HG02970 (cell line): Measurements from ENCODE around the gene EYS.

Experiments
- ATAC-seq: cut with Tn5 transposase; IDR thresholded peaks from one replicate; pipeline ENCODE4 v1.9.1; 2021; ENCODE audit warnings: mild to moderate bottlenecking, moderate library complexity, moderate number of reproducible peaks; ENCODE audit not compliant: unreplicated experiment, low FRiP score

EYS gene

GRCh38 chr6:64990652-64991304 lies 716.2 kb downstream of the EYS start:
- ATAC-seq = no peak

- no peak for ATAC-seq
Observed at GRCh38 chr6:64988148-64988547, 718.9 kb downstream of the EYS start.

GRCh38 chr6:64987066-64987465 lies 720.0 kb downstream of the EYS start:
- no peak for ATAC-seq

GRCh38 chr6:64985726-64986125 lies 721.3 kb downstream of the EYS start:
- ATAC-seq = no peak

GRCh38 chr6:64984948-64985347 lies 722.1 kb downstream of the EYS start:
- ATAC-seq = no peak

- ATAC-seq = no peak
Observed at GRCh38 chr6:64983089-64983488, 723.9 kb downstream of the EYS start.

DNA sequence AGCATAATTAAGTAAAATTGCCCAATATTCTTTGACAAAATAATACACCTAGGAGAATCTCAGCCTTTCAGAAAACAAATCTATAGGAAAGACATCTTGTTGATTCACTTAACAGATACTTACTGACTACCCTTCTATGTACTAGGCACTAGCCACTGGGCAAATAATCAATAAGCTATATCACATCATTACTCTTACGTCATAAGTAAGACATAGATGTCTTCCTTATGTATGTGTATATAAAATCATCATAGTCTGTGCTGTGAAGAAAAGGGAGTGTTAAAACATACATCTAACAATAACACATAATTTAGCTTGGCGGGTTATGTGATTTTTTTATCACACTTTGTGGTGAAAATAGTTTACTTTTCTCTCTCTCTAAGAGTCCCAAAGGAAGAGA lies 733.9 kb downstream of the EYS start:
- ATAC-seq = no peak

GRCh38 chr6:64969139-64969538 lies 737.9 kb downstream of the EYS start:
- ATAC-seq = no peak

- ATAC-seq = no peak
Observed at GRCh38 chr6:64955435-64955848, 751.6 kb downstream of the EYS start.

GRCh38 chr6:64949257-64949656 lies 757.8 kb downstream of the EYS start:
- no peak for ATAC-seq

GRCh38 chr6:64948261-64948660 lies 758.8 kb downstream of the EYS start:
- ATAC-seq = no peak

GRCh38 chr6:64945450-64945849 lies 761.6 kb downstream of the EYS start:
- ATAC-seq = no peak

- no peak for ATAC-seq
Observed at GRCh38 chr6:64932486-64932885, 774.5 kb downstream of the EYS start.

GRCh38 chr6:64930681-64931080 lies 776.3 kb downstream of the EYS start:
- no peak for ATAC-seq

DNA sequence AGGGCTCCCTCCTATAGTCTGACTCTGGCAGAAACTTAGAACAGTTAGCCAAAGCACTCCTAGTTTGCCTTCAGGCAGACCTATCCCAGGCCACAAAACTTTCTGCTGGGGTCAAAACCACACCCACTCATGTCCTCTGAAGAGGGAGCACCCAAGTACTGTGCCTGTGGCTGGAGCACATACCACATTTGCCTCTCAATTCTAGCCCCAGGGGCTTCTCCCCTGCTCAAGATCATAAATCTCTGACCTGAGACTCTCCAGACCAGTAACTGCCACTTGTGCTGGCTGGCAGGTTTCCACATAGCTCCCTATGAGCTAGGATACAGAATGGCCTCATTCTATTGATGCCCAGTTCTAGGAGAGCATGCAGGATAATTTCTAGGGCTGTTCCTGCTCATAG lies 781.0 kb downstream of the EYS start:
- no peak for ATAC-seq

- no peak for ATAC-seq
Observed at GRCh38 chr6:64920257-64920656, 786.8 kb downstream of the EYS start.

- ATAC-seq = no peak
Observed at GRCh38 chr6:64914124-64914523, 792.9 kb downstream of the EYS start.

DNA sequence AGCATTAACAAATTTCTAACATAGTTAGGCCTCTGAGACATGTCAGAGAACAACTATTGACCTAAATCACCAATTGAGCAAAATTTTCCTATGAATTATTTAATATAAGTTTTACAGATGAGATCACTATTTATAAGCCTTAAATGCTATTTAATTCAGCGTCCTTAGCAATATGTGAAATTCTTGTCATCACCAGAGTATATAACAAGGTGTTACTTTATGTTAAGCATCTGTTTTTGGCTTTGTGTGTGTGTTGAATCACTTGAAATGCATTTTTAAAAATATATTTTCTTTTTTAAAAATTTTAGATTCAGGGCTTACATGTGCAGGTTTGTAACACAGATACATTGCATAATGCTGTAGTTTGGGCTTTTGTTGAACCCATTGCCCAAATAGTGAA lies 794.1 kb downstream of the EYS start:
- ATAC-seq = no peak

DNA sequence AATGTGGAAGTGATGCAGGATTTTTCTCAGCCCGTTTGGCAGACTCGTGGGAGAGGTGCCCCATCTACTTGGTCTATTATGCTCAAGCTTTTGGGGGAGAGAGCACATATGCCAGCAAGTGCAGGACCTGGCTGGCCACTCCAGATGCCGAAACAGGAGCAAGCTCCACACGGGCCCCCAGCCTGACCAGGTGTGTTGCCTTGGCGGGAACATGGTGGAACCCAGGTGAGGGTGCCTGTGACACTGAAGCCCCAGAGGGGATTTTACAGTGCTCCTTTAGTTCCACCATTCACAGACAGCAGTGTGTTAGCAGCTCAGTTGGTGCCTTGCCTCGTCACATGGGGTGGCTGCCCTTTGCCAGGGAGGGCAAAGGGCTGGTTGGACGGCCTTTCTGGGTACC lies 798.9 kb downstream of the EYS start:
- ATAC-seq = no peak

DNA sequence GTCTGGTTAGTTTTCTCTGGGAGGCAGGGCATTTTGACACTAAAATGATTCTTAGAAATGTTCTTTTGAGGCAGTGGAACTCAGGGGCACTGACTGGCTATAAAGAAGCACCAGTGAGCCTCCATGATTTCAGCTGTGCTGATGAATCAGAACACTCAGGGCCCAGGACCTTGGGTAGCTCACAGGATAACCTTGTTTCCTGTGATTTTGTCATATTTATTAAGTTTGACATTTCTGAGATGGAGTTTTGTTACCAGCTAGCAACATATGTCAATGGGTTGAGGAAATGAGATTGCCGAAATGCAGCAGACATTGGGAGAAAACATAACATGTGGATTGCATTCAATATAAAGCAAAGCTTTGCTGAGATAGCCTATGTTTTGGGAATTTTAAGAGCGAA lies 802.4 kb downstream of the EYS start:
- no peak for ATAC-seq

DNA sequence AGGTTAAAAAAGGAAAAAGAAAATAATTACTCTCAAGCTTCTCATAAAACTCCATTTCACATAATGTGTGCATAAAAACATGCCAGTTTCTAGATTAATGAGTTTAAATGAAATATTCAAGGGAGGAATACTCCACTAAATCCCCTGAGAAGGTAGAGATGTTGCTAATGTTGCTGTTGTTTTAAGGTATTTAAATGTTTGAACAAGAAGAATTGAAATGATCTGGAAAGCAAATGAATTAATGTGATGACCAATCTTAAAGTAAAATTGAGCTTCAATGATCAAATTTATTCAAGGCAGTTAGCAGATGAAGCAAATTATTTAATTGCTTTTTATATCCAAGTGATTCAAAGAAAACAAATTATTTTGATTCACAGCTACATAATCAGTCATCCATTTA lies 804.4 kb downstream of the EYS start:
- no peak for ATAC-seq

- no peak for ATAC-seq
Observed at GRCh38 chr6:64896939-64897338, 810.1 kb downstream of the EYS start.

DNA sequence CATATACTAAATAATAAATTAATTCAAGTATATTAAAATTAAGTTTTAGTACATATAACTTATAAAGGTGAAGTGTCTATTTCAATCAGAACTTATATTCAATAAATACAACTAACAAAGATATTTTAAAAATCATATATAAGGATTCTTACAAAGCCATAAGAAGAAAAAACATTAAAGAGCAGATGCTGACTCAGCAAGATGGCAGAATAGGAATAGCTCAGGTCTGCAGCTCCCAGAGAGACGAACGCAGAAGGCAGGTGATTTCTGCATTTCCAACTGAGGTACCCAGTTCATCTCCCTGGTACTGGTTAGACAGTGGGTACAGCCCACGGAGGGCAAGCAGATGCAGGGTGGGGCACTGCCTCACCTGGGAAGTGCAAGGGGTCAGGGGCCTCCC lies 811.1 kb downstream of the EYS start:
- ATAC-seq = no peak
